HG02884 (cell line): ENCODE data around the gene TMPRSS4.

ENCODE experiments used
- ATAC-seq: cut with Tn5 transposase; IDR thresholded peaks from one replicate; pipeline ENCODE4 v1.9.1; 2021; ENCODE audit warnings: mild to moderate bottlenecking, moderate library complexity; ENCODE audit not compliant: unreplicated experiment

Gene TMPRSS4

GRCh38 chr11:118152020-118152551, 75.2 kb downstream of the TMPRSS4 start:
- ATAC-seq = no peak

DNA sequence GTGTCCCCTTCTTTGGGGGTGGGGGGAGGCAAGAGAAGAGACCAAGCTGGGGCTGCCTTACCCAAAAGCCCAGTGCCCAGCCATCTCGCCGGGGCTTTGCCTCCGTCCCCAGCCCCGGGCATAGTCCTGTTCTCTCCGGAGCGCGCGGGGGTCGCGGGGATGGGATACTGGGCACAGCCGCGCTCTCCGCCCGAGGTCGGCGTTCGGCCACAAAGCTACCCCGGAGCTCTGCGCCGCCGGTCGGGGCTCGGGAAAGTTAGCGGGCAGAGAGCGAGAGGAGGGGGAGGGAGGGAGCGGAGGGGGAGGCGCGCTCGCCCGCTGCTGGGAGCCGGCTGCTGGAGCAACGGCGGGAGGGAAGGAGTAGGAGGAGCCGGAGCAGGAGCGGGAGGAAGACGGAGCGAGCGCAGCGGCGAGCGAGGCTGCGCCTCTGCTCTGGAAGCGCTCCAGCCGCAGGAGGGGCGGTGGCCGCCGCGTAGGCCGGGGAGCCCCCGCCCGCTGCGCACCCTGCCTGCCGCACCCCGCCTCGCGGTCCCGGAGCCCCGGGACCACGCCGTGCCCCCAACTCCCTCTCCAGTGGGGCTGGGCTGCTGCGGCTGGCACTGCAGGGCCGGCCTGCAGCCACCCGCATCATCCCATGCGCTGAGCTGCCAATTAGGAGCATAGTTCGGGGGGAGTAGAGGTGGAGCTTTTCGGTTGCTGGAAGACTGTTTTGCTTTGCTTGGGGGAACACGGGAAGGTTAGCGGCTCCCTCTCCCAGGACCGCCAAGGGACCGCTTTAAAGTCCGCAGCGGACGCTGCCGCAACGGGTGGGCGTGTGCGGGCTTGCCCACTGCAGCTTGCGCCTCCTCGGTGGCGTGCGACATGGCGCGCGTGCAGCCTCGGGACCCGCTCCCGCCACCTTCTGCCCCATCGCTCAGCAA, 75.9 kb downstream of the TMPRSS4 start, which contains the start of gene SCN4B:
TSS of gene SCN4B (minus strand) at position 272 of the 920 bp plus-strand sequence. CDS start at position 122, 150 bp downstream.
- ATAC-seq = no peak

DNA sequence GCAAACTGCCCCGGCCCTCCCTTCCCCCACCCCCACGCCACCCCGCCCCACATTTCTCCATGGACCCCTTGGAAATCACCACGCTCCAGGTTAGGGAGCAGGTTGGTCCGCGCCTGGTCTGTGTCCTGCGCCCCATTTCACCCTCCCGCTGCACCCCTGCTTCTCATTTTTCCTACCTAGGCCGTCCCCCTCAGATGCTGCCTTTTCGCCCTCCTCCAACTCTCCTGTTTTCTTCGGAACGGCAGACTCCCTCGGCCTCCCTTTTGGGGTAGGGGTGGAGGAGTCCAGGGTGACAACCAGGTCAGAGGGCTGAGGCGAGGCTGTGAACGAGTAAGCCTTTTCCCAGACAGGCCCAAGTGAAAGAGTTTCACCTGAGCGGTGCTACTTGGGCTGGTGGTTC, 76.6 kb downstream of the TMPRSS4 start:
- ATAC-seq = no peak

DNA sequence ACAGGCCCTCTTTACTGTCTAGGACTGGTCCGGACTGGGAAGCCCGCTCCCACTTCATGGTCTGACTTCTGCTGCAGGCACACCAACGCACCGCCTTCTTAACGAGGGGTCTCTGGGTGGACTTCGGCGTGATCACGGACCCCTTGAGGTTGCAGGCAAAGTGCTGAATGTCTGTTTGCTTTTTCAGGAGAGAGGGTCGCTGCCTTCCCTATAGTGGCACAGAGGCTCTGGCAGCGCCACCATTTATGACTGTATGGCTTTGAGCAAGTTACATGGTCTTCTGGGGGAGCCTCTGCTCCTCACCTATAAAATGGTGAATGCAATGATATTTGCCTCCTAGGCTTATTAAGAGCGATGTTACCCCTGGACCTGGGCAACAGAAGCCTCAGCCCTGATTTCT, 77.1 kb downstream of the TMPRSS4 start:
- ATAC-seq = no peak

GRCh38 chr11:118154641-118155040, 77.8 kb downstream of the TMPRSS4 start:
- no peak for ATAC-seq

DNA sequence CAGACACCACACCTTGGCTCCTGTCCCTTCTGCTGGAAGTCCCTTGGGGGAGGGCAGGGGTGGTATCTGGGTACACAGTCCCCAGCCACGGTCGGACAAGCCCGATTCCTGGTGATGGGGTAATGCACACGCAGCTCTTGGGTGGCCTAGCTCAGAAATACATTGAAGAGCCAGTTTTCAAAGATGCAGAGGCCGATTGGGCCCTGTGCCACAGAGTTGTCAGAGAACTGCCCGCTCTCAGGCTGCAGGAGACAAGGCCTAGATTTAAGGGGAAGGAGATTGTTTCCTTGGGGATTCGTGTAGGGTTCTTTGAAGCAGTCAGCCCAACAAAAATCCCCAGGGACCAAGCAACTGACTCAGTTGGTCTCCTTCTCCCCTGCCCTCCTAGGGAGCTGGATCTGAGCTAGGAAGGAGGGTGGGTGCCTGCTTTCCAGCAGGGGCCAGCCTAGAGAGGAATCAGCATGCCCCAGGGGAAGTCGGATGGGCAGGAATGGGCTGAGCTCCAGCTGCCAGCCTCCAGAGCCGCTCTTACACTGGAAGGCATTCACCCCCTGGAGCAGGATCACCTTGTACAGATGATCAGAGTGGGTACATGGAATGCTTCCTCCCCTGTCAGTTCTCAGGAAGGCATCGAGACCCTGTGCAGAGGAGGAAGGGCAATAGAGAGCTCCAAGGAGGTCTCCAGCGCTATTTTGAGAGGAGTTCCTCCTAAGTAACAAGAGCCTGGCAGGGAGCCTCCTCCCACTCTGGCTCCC, 79.1 kb downstream of the TMPRSS4 start:
- ATAC-seq = no peak

DNA sequence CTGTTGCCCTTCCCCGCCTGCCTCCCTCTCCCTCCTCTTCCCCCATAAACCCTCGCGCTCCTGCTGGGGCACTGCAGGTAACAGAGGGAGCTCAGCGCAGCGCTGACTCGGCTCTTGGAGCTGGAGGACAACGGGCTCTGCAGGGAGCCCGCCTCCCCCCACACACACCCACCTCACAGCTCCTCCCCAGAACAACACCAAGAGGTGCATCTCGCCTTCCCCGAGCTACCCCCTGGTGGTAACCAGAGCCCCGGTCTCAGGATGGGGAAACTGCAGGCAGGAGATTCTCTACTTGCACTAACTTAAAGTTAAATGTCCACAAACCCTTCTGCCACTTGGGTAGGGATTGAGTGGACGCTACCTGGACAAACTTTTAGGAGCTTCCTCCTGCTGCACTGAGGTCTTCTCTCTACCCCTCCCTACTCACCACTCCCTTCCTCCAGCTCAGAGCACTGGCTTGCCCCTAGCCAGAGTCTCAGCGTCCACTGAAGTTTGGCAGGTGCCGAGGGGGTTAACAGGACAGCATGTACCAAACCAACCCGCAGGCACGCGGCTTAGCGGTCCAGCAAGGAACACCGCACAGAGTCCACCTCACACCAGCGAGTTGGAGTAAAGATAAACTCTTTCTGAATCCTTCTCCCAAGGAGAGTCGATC, 79.8 kb downstream of the TMPRSS4 start:
- no peak for ATAC-seq

DNA sequence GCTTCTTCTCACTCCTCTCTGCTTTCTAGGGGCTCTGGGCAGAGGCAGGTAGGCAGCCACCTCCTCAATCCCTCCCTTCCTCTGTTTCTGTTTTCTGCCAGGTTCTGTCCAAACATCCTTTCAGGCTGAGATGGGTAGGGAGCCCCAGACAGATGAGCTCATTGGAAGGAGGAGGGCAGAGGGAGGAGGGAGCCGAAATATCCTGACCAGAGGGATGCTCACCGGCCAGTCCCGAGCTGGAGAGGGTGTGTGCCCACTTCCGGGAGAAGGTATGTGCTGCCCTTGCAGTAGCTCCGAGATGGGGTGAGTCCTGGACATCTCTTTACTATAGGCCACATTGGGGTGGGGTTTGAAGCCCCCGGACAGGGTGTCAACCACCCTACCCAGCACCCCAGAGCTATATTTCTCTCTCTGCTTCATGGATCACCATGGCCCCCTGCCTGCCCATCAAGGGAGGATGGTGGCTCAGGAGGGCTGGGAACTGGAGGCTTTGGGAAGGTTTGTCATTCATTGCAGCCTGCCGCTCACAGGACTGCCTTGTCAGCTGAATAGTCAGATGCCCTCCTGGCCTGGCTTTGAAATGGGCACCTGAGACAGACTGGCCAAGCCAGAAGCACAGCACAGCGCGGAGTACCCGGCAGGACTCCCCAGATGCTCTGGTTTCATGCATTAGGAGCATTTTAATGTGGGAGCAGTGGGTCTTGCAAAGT, 80.5 kb downstream of the TMPRSS4 start:
- ATAC-seq = no peak

GRCh38 chr11:118161786-118162185, 84.9 kb downstream of the TMPRSS4 start:
- no peak for ATAC-seq

DNA sequence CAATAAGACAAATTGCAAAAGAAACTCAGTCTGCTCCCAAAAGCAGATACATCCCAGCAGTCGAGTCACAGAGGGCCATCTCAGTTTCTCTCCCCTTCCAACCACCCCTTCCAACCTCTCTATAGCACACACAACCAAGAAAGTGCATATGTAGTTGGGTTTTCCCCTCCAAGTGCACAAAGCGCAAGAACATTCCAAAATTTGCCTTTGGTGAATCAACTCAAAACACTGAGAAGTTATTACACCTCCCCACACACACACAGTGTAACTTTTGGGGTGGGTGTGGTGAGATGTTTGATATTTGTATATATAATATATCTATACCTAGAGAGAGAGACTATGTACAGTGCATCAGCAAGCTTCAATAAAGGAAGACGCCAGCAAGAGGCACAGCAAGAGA, 86.0 kb downstream of the TMPRSS4 start:
- no peak for ATAC-seq

- ATAC-seq = no peak
Observed at GRCh38 chr11:118163494-118163893, 86.6 kb downstream of the TMPRSS4 start.

DNA sequence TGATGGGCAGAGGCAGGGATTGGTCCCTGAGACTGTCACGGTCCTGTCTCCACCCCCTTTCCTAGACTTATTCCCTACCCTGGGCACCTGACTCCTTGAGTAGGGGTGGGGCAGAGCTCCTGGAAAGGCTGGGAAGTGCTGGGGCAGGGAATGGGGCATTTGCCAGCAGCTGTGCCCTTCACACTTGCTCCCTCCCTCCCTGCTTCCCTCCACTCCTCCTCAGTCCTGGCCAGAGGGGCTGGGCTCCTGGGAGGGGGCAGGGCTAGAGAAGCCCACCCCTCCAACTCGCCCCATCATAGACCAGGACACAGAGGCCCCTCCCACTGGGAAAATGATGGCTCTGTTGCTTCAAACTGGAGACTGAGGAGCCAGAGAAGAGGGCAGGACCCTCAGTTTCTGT, 88.0 kb downstream of the TMPRSS4 start:
- ATAC-seq = no peak

GRCh38 chr11:118166641-118167040, 89.8 kb downstream of the TMPRSS4 start:
- ATAC-seq = no peak

- ATAC-seq = no peak
Observed at GRCh38 chr11:118167253-118167652, 90.4 kb downstream of the TMPRSS4 start.

GRCh38 chr11:118167906-118168305, 91.0 kb downstream of the TMPRSS4 start:
- no peak for ATAC-seq

GRCh38 chr11:118168316-118168715, 91.4 kb downstream of the TMPRSS4 start:
- no peak for ATAC-seq

- ATAC-seq = no peak
Observed at GRCh38 chr11:118168751-118169150, 91.9 kb downstream of the TMPRSS4 start.

DNA sequence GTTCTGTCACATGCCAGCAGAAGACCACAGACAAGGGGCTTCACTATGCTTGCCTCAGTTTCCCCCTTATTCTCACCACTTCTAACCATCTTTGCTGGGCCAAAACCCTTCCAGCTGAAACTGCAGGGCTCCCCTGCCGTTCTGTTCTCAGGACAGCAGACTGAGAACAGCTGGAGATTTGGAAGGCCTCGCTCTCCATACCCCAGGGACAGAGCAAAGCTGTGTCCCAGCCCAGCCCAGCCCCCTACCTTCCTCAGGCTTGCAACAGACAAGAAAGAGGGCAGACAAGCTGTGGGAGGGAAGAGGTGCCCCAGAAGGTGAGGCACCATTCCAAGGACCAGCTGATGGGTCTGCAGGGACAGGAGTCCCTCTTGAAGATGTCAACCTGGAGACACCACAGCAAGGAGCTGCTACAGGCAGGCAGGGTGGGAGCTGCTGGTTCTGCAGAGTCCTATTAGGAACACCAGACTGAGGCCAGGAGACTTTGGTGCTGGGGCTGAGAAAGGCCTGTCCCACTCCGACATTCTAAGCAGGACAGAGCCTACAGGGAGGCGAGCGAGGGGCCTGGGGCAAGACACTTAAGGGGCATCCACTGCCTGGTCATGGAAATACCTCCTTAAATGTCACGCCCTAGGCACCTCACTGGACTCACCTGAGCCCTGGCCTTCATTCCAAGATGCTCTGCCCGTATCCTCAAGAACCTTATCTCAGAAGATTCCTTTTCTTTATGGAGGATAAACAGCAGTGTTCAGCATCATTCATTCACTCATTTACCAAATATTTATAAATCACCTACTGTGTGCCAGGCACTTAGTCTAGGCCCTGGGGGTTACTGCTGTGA, 92.6 kb downstream of the TMPRSS4 start:
- ATAC-seq = no peak

- no peak for ATAC-seq
Observed at GRCh38 chr11:118170231-118170630, 93.4 kb downstream of the TMPRSS4 start.

- ATAC-seq = no peak
Observed at GRCh38 chr11:118170882-118171268, 94.0 kb downstream of the TMPRSS4 start.
